Measurements from ENCODE around the gene DCLK2.

- TF ChIP-seq POLR2A (IDR thresholded peaks at IDR 0.05; ENCODE audit: extremely low read depth, insufficient read length), result no peak
- TF ChIP-seq, protein P1, sequence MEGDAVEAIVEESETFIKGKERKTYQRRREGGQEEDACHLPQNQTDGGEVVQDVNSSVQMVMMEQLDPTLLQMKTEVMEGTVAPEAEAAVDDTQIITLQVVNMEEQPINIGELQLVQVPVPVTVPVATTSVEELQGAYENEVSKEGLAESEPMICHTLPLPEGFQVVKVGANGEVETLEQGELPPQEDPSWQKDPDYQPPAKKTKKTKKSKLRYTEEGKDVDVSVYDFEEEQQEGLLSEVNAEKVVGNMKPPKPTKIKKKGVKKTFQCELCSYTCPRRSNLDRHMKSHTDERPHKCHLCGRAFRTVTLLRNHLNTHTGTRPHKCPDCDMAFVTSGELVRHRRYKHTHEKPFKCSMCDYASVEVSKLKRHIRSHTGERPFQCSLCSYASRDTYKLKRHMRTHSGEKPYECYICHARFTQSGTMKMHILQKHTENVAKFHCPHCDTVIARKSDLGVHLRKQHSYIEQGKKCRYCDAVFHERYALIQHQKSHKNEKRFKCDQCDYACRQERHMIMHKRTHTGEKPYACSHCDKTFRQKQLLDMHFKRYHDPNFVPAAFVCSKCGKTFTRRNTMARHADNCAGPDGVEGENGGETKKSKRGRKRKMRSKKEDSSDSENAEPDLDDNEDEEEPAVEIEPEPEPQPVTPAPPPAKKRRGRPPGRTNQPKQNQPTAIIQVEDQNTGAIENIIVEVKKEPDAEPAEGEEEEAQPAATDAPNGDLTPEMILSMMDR (IDR thresholded peaks at IDR 0.05; ENCODE audit: low read depth, low read length), result no peak
- TF ChIP-seq MAX (IDR thresholded peaks at IDR 0.05; ENCODE audit: low read depth, low read length), result no peak
- TF ChIP-seq MYC (IDR thresholded peaks at IDR 0.05; ENCODE audit: low read depth, low read length), result no peak
Observed at GRCh38 chr4:150176547-150176946, 98.3 kb downstream of the DCLK2 start.
